ENCODE measurements around the gene RGS10.

Gene RGS10

GRCh38 chr10:119495545-119495944 is 47.0 kb downstream of the RGS10 start:
- no peak for DNase-seq

DNA sequence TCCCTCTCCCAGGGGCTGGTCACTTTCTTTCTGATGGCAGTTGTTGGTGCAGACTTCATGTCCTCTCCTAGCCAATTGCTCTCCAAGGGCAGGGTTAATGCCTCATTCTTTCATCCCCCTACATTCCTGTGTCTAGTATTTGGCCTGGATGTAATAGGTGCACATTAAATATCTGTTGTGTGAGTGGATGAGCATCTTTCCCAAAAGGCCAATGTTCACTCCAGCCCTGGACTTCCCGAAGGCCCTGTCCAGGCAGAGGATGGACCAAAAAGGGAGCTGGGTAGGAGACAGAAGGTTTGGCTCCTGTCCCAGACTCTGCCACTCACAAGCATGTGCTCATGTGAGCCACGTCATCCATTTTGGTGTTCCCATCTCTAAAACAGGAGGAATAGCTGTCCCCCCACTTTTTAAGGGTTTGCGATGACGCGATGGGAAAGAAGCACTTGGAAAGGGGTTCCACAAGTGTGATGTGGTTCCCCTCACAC is 47.5 kb downstream of the RGS10 start:
- DNase-seq: no peak

GRCh38 chr10:119494236-119495020 is 48.1 kb downstream of the RGS10 start:
- no peak for DNase-seq

GRCh38 chr10:119493155-119493554 is 49.4 kb downstream of the RGS10 start:
- no peak for DNase-seq

- DNase-seq: no peak
Observed at GRCh38 chr10:119491966-119492757, 50.4 kb downstream of the RGS10 start.

DNA sequence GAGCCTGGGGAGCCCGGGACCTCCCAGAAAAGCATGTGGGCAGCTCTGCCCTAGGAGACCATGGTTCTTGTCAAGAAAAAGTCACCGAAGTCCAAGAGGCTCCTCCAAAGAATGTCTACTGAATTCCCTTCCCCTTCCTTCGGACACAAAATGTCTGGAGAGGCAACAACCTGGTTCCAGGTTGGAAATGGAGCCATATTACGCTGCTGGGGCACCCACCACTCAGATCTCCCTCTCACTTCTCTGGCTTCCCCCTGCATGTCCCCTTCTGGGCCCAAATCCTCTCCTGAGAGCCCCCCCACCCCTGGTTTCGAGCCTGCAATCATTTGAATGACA is 52.6 kb downstream of the RGS10 start:
- no peak for DNase-seq

DNA sequence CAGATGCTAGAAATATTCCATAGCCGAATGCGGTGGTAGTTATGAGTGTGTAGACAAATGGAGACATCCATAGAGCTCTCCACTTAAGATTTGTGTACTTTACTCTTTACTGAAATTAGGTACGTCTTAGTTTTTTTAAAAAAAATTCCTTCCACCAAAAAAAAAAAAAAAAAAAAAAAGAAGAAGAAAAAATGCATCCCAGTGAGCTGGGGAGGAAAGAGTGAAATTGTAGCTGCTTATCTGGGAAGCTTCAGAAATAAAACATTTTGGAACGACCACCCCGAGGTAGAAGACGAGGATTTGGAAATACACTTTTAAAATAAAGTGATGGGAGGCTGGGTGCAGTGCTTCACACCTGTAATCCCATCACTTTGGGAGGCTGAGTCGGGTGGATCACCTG is 53.8 kb downstream of the RGS10 start:
- DNase-seq: no peak

- DNase-seq: peak; percentile 10
Observed at GRCh38 chr10:119483839-119484238, 58.7 kb downstream of the RGS10 start.

- DNase-seq: no peak
Observed at GRCh38 chr10:119483001-119483400, 59.5 kb downstream of the RGS10 start.

DNA sequence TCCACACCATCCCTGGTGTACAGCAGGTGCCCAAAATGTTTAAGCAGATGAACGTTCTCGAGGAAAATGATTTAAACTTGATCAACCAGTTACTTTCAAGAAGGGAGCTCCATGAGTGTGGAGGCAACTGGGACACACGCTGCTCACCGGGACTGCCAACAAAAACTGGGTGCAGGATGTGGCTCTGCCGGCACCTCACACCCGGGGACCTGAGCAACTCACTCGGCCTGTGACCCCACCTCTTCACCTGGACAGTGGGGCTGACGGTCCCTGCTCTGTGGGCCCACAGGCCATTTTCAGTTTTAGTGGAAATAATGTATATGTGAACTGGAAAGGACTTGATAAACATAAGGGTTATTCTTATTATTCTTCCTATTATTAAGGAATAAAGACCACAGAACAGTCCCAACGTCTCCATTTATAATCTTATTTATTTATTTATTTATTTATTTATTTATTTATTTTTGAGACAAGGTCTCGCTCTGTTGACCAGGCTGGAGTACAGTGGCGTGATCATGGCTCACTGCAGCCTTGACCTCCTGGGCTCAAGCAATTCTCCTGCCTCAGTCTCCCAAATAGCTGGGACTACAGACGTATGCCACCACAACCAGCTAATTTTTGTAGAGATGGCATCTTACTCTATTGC is 60.6 kb downstream of the RGS10 start:
- DNase-seq: no peak

DNA sequence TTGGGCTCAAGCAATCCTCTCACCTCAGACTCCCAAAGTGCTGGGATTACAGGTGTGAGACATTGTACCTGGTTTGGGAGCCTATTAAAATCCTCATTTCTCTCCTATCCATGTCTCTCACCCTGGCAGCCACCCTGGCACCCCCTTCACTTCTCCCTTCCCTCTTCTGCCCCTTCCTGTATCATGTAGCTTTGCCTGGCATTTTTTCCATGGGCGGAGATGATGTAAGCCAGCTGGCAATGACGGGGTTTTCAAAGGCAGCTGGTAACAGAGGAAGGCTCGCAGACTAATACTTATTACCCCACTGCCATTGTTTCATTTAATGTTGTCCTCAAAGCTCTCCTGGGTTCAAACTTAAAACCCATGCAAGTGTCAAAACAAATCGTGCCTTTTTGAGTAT is 61.9 kb downstream of the RGS10 start:
- no peak for DNase-seq

DNA sequence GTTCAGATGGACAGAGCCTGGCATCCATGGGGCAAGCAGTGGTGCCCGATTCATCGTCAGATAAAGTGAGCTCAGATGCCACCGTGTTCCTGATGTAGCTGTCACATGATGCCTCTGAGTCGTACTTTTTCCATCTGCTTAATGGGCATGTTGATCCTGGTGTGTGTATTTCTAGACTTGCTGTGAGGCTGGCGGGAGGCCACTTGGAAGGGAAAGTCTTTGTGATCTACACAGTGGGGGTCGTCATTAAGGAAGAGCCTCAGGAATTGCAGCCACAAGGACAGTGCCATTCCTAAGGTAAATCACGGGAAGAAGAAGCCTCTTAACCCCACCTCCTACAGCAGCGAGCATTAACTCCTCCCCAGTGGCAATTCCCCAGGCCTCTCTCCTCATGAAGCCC is 63.0 kb downstream of the RGS10 start:
- DNase-seq: no peak

DNA sequence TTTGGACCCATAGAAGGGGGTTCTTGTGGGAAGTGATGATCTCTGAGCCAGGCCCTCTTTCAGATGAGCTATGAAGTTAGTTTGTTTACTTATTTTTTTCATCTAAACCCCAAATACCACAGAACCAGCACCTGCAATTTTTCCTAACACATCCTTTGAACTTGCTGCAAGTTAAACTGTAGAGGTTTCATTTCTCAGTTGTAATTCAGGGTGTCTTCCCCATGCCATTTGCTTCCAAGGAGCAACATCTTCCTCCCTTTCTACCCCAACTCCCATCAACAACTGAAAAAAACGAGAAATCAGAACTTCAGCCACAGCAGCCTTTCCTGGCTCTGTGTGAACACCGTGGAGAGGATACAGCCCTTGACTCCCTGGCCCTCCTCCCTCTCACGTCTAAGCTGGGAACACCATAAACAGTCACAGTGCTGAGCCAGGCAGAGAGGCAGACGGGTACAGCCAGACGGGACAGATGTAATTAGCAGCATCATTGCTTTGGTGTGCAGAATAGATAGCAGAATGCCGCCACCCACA is 63.6 kb downstream of the RGS10 start:
- no peak for DNase-seq

DNA sequence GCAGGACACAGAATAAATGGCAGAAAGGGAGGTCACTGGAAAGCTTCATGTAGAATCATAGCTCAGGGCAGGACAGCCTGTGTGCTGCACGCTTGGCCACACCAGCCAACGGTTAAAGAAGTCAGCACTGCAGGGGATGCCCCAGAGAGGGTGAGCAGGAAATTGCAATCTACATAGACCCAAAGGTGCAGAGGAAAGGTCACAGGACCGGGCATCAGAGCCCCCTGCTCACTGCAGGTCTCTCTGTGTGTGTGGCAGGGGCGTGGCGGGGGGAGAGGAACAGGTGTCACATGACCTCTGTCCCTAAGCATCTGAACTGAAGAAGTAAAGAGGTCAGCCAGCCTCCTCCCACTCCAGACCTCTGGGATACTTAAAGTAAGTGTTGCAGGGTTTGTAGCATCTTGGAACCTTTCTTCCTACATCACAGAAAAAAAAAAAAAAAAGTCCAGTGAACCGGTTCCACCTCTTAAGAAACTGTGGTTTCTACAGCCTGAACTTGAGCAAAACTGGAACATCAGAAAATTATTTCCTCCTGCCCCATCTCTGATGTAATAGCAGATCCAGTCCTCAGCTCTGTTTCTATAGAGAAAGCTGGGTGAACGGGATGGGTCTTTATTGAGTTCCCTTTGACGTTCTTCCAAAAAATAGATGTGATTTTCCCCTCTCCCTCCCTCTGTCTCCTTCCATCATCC is 64.3 kb downstream of the RGS10 start:
- DNase-seq: no peak

- no peak for DNase-seq
Observed at GRCh38 chr10:119477444-119477843, 65.1 kb downstream of the RGS10 start.

DNA sequence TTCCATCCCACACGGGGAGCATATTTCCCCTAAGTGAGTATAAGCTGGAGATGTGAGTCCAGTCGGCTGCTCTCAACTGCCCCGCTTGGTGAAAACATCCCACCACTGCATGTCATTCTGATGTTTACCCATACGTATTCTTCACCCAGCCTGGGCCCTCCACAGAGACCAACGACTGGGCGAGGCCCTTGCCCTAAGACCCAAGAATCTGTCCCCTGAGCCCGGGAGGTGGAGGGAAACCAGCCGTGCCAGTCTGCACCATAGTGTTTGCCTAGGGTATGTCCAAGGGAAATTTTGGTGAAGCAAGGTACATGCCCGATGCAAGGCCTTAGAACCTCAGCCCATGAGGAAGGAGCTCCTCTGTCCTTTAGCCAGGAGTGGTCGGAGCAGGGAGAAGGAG is 67.9 kb downstream of the RGS10 start:
- DNase-seq: no peak

DNA sequence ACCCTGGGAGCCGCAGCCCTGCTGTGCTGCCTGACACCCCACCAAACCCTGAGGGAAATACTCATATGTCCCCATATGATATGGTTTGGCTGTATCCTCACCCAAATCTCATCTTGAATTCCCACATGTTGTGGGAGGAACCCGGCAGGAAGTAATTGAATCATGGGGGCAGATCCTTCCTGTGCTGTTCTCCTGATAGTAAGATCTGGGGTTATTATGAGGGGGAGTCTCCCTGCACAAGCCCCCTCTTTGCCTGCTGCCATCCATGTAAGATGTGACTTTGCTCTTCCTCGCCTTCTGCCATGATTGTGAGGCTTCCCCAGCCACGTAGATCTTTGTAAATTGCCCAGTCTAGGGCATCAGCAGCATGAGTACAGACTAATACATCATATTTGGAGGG is 68.7 kb downstream of the RGS10 start:
- DNase-seq: no peak

- DNase-seq: no peak
Observed at GRCh38 chr10:119470920-119471702, 71.4 kb downstream of the RGS10 start.

- no peak for DNase-seq
Observed at GRCh38 chr10:119469846-119470245, 72.7 kb downstream of the RGS10 start.

DNA sequence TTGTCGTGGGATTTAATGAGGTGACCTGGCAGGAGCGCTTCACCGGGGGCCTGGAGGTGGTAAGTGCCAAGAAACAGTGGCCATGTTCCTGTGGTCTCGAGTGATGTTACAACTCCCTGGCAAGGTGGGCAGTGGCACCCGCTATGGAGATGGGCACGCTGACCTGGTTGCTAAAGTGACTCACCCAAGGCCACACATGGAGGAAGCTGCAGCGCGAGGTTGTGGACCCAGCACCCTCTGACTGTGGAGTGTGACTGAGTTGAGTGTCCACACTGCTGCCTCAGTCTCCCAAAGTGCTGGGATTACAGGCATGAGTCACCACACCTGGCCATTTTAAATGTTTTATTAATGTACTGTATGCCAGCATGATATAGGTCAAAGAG is 73.2 kb downstream of the RGS10 start:
- no peak for DNase-seq

- no peak for DNase-seq
Observed at GRCh38 chr10:119468542-119469324, 73.8 kb downstream of the RGS10 start.
